ENCODE results near the gene PHF3. TPM values are rescaled to one million over a fixed set of nuclear protein-coding genes. Genes with fewer than 3 reads are reported as not detected.

The PHF3 gene
- total RNA-seq, 1 experiment from 2014 or later = 48.3 TPM

- Histone ChIP-seq H3K4me1 (peaks cover 24% of the 10 kb centered on the region), H3K4me3 (ENCODE audit: low read depth, low read length) (no peak overlapping the region), H3K36me3 (ENCODE audit: control insufficient read depth, insufficient read depth, low read length) (no peaks in the 10 kb centered on the region), H3K27me3 (replicated peaks; ENCODE audit: control insufficient read depth, insufficient read depth, low read length) (no peaks in the 10 kb centered on the region), H3K9me3 (no peaks in the 10 kb centered on the region)
- BruUV-seq (replicated peaks) = no TSS peak
- intact Hi-C loops (cut with micrococcal nuclease; ENCODE audit: unreplicated experiment) = no loop called here
- no peaks in the 10 kb centered on the region for H3K36me3 Mint-ChIP-seq (ENCODE audit: insufficient read depth, unreplicated experiment)
- POLR2A ChIA-PET = no interaction called here
- no peak for TF ChIP-seq CTCF (IDR thresholded peaks at IDR 0.05; ENCODE audit: insufficient read depth in 1 of 2, low read depth in 1 of 2, low read length in 1 of 2, severe bottlenecking in 1 of 2, unreplicated experiment in 1 of 2)
- H3K4me1 Mint-ChIP-seq (ENCODE audit: low read depth, unreplicated experiment) = peaks cover 7% of the 10 kb centered on the region
- no peak overlapping the region for H3K4me3 Mint-ChIP-seq (ENCODE audit: unreplicated experiment)
- no peaks in the 10 kb centered on the region for H3K9me3 Mint-ChIP-seq (ENCODE audit: unreplicated experiment)
- CTCF ChIA-PET = no interaction called here
- no peak overlapping the region for H3K27ac Mint-ChIP-seq (ENCODE audit: unreplicated experiment)
- no peak for DNase-seq
- no peaks in the 10 kb centered on the region for H3K27me3 Mint-ChIP-seq (ENCODE audit: insufficient read depth, unreplicated experiment)
Observed at GRCh38 chr6:63675138-63675537, 39.5 kb downstream of the PHF3 start.

GRCh38 chr6:63676412-63677114, 41.0 kb downstream of the PHF3 start:
- no peak overlapping the region for H3K4me3 Mint-ChIP-seq (ENCODE audit: unreplicated experiment)
- Histone ChIP-seq H3K27me3 (replicated peaks; ENCODE audit: control insufficient read depth, insufficient read depth, low read length) (no peaks in the 10 kb centered on the region), H3K9me3 (no peaks in the 10 kb centered on the region), H3K4me1 (peaks cover 15% of the 10 kb centered on the region; the same call in 1 of the 2 replicates), H3K36me3 (ENCODE audit: control insufficient read depth, insufficient read depth, low read length) (no peaks in the 10 kb centered on the region), H3K4me3 (ENCODE audit: low read depth, low read length) (no peak overlapping the region)
- peaks cover 12% of the 10 kb centered on the region for H3K36me3 Mint-ChIP-seq (ENCODE audit: insufficient read depth, unreplicated experiment)
- intact Hi-C loops (cut with micrococcal nuclease; ENCODE audit: unreplicated experiment) = no loop called here
- H3K4me1 Mint-ChIP-seq (ENCODE audit: low read depth, unreplicated experiment) = peaks cover 9% of the 10 kb centered on the region
- no TSS peak for BruUV-seq (replicated peaks)
- no peak for DNase-seq
- TF ChIP-seq CTCF (IDR thresholded peaks at IDR 0.05; ENCODE audit: insufficient read depth in 1 of 2, low read depth in 1 of 2, low read length in 1 of 2, severe bottlenecking in 1 of 2, unreplicated experiment in 1 of 2) = no peak
- ChIA-PET CTCF (no interaction called here), POLR2A (no interaction called here)
- no peaks in the 10 kb centered on the region for H3K9me3 Mint-ChIP-seq (ENCODE audit: unreplicated experiment)
- no peak overlapping the region for H3K27ac Mint-ChIP-seq (ENCODE audit: unreplicated experiment)
- no peaks in the 10 kb centered on the region for H3K27me3 Mint-ChIP-seq (ENCODE audit: insufficient read depth, unreplicated experiment)

- Histone ChIP-seq H3K4me3 (ENCODE audit: low read depth, low read length) (no peak overlapping the region), H3K36me3 (ENCODE audit: control insufficient read depth, insufficient read depth, low read length) (no peaks in the 10 kb centered on the region), H3K9me3 (no peaks in the 10 kb centered on the region), H3K27me3 (replicated peaks; ENCODE audit: control insufficient read depth, insufficient read depth, low read length) (no peaks in the 10 kb centered on the region), H3K4me1 (peaks cover 15% of the 10 kb centered on the region; the same call in 1 of the 2 replicates)
- Mint-ChIP-seq H3K4me3 (ENCODE audit: unreplicated experiment) (no peak overlapping the region), H3K9me3 (ENCODE audit: unreplicated experiment) (no peaks in the 10 kb centered on the region), H3K36me3 (ENCODE audit: insufficient read depth, unreplicated experiment) (peaks cover 13% of the 10 kb centered on the region), H3K27ac (ENCODE audit: unreplicated experiment) (no peak overlapping the region), H3K27me3 (ENCODE audit: insufficient read depth, unreplicated experiment) (no peaks in the 10 kb centered on the region), H3K4me1 (ENCODE audit: low read depth, unreplicated experiment) (peaks cover 10% of the 10 kb centered on the region)
- CTCF ChIA-PET = no interaction called here
- peak in 1 of 2 experiments; percentile 7 for DNase-seq
- intact Hi-C loops (cut with micrococcal nuclease; ENCODE audit: unreplicated experiment) = no loop called here
- no peak for TF ChIP-seq CTCF (IDR thresholded peaks at IDR 0.05; ENCODE audit: insufficient read depth in 1 of 2, low read depth in 1 of 2, low read length in 1 of 2, severe bottlenecking in 1 of 2, unreplicated experiment in 1 of 2)
- no TSS peak for BruUV-seq (replicated peaks)
- POLR2A ChIA-PET = no interaction called here
Observed at GRCh38 chr6:63677282-63677681, 41.7 kb downstream of the PHF3 start.

Measured in Caco-2 (cell line).